Cardiac fibroblast (primary cell): ENCODE results near the gene KANSL3.

Experiments used
- DNase-seq, 2 donors: peaks; one replicate each; pipeline versions ENCODE4 v3.0.0 to v3.0.0-alpha.2; 2010; ENCODE audit warnings: low read depth in 2 of 2
- H3K4me3 ChIP-seq, 2 donors: replicated peaks in 1 of 2; 1 replicate in 1 of 2; 2 replicates in 1 of 2; pipeline ENCODE4 v1.5.1; 2011; ENCODE audit warnings: low read depth in 2 of 2, low read length in 2 of 2, mild to moderate bottlenecking in 2 of 2, moderate library complexity in 1 of 2
- TF ChIP-seq, protein P1 (sequence below): IDR thresholded peaks from one replicate; pipeline ENCODE4 v1.5.1; 2011; ENCODE audit warnings: low read depth, mild to moderate bottlenecking, low read length, inconsistent platforms

Gene KANSL3

DNA sequence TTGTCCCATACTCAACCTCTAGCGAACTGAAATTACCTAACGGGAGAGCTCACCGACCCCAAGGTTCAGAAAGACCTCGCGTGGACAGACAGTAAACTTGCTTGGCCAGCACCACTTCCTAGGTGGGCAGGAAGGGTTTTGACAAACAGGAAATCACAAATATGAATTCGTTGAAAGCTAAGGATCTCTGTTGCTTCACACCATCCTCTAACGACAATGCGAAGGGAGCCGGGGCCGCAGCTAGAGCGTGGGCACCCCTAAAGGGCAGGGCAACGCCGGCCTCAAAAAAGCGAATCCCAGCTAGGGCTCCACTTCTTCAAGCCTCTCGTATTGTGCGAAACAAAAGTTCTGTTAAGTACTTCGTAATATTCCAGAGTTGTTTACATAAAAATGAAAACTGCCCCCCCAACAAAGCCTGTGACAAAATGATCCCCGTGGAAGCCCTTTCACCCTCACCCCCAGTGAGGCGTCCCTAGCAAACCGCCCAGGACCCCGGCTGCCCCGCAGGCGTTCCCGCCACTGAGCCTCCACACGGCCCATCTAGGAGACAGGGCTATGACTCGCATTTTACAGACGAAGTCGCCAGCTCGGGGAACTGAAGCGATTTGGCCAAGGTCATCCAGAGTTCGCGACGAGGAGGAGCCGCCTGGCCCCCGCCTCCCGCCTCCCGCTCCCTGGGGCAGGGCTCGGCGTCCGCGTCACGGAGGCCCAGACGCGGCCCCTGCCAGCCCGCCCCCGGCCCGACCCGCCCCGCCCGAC, 548 bp downstream of the KANSL3 start:
- H3K4me3 ChIP-seq: peak overlapping the region; percentile 68
- TF ChIP-seq, protein P1, sequence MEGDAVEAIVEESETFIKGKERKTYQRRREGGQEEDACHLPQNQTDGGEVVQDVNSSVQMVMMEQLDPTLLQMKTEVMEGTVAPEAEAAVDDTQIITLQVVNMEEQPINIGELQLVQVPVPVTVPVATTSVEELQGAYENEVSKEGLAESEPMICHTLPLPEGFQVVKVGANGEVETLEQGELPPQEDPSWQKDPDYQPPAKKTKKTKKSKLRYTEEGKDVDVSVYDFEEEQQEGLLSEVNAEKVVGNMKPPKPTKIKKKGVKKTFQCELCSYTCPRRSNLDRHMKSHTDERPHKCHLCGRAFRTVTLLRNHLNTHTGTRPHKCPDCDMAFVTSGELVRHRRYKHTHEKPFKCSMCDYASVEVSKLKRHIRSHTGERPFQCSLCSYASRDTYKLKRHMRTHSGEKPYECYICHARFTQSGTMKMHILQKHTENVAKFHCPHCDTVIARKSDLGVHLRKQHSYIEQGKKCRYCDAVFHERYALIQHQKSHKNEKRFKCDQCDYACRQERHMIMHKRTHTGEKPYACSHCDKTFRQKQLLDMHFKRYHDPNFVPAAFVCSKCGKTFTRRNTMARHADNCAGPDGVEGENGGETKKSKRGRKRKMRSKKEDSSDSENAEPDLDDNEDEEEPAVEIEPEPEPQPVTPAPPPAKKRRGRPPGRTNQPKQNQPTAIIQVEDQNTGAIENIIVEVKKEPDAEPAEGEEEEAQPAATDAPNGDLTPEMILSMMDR: no peak
- peak; percentile 94 for DNase-seq

DNA sequence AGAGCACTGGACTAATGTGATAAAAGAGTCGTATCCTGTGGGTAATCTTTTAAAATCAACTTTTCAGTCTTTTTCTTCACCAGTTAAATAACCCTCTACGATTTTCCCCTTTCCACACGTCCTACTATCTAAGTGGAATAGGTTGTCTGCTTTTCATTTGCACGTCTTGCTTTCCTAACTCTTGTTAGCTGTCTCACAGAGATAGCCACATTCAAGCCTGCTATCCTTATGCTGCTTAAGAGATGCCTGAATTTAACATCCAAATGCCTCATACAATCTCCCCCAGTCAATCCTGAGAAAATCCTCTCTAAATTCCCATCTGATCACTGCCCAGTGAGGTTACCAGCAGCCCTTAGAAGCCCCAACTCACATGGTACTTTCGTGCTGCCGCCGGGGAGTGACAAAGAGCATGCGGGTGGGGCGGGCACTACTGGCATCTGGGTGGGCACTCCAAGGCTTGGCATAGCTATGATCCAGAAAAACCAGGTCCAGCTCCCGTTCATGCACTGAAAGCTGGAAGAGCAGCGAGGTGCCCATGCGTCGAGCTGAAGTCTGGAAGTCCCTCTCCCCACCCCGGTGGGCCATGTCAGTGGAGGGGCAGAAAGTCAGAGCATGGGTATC, 1.5 kb downstream of the KANSL3 start:
- TF ChIP-seq, protein P1: no peak
- DNase-seq: no peak
- peak overlapping the region; percentile 68 for H3K4me3 ChIP-seq

DNA sequence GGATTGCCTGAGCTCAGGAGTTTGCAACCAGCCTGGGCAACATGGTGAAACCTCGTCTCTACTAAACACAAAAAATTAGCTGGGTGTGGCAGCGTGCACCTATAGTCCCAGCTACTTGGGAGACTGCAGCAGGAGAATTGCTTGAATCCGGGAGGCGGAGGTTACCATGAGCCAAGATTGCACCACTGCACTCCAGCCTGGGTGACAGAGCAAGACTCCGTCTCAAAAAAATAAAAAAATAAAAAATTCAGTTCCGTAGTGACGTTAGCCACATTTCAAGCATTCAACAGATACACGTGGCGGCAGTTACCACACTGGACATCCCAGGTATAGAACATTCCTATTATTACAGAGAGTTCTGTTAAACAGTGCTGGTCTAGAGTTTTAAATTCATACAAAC, 4.5 kb downstream of the KANSL3 start:
- TF ChIP-seq, protein P1: no peak
- H3K4me3 ChIP-seq: no peak overlapping the region
- no peak for DNase-seq

DNA sequence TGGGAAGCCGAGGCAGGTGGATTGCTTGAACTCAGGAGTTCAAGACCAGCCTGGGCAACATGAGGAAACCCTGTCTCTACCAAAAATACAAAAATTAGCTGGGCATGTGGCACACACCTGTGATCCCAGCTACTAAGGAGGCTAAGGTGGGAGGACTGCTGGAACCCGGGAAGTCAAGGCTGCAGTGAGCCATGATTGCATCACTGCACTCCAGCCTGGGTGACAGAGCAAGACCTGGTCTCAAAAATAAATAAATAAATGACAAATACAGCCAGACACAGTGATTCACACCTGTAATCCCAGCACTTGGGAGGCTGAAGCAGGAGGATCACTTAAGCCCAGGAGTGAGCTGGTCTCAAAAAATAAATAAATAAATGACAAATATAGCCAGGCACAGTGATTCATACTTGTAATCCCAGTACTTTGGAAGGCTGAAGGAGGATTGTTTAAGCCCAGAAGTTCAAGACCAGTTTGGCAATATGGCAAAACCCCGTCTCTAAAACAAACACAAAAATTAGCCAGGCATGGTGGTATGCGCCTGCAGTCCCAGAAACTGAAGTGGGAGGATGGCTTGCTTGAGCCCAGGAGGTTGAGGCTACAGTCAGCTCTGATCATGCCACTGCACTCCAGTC, 6.2 kb downstream of the KANSL3 start:
- peak in 1 of 2 donors; percentile 73 for DNase-seq
- TF ChIP-seq, protein P1: no peak
- H3K4me3 ChIP-seq: no peak overlapping the region

DNA sequence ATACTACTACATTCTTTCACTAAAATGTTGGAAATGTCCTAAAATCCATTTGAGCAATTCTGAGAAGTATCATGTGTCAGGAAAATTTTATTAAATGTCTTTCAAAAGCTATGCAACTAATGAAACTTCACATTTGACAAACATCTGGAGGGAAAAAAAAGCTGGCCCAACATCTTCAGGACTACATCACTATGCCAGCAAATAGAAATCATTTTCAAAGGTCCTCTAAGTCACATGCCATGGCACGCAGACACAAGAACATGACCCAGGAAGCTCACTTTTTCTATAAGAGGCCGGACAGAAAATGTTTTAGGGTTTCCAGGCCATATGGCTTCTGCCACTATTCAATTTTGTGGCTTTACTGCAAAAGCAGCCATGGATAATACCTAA, 11.6 kb downstream of the KANSL3 start:
- TF ChIP-seq, protein P1: no peak
- no peak for DNase-seq
- H3K4me3 ChIP-seq: no peak overlapping the region

DNA sequence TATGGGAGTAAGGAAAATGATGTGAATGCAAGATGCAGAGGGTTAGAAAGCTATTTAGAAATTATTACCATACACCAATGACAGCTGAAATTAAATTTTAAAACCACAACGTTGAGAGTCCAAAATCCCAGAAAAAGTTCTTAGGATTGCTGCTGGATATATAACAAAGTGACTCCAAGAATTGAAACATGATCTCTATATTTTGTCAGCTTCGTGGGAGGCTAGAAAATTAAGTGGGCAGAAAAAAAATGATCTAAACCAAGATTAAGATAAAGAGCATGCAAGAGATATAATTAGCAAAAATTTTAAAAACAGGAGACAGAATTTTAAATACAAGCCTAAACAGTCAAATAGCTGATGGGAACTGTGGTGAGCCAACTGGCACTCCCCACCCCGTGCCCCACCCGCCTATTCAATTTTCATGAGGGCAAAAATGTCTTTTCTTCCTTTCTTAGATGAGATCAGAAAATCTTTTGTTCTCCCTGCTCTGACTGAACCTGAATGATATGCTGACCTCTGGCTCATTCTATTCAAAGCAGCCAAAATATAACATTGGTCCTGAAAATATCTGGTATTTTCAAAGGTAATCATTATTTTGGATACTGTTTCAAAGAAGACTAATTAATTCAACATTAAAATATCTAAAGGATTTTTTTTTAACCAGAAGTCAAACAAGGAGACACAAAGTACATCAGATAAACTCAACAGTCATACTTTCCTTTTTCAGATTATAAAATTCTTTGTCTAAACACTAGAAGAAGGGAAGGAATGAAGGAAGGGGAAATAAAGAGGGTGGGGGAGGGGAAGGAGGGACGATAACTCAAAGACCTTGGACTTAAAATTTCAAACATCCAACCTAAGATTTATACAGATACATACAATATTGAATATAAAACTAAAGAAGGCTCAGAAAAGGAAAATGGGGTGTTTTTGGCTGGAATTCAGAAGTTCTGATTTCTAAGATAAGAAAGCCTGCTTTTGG, 12.2 kb downstream of the KANSL3 start:
- TF ChIP-seq, protein P1: no peak
- peak in 1 of 2 donors; percentile 38 for DNase-seq
- no peak overlapping the region for H3K4me3 ChIP-seq
